H1 (cell line): ENCODE data around the gene P3H2. TPM values are rescaled to one million over a fixed set of nuclear protein-coding genes. Genes with fewer than 3 reads are reported as not detected.

Experiments used
- CEBPB ChIP-seq: IDR thresholded peaks from 2 replicates; pipeline ENCODE4 v1.6.1; 2012; ENCODE audit warnings: low read depth, low read length
- GABPA ChIP-seq: IDR thresholded peaks from 2 replicates; pipeline ENCODE4 v1.6.1; 2011; ENCODE audit warnings: mild to moderate bottlenecking, low read length, moderate library complexity, borderline replicate concordance; ENCODE audit not compliant: insufficient read depth
- KDM1A ChIP-seq: fragments of 200-600, 300-600 bp; sonication (generic); IDR thresholded peaks from 2 replicates; pipeline ENCODE4 v1.7.1; 2016; ENCODE audit warnings: mild to moderate bottlenecking, low read length, borderline replicate concordance
- RAD21 ChIP-seq, 2 experiments: IDR thresholded peaks in 1 of 2; conservative IDR thresholded peaks in 1 of 2; 2 replicates each; pipeline ENCODE4 v1.6.1; 2011; ENCODE audit warnings: low read depth in 2 of 2, low read length in 2 of 2, improper control_type of control experiment in 1 of 2, inconsistent platforms in 1 of 2, mild to moderate bottlenecking in 1 of 2, moderate library complexity in 1 of 2
- SIX5 ChIP-seq: IDR thresholded peaks from 2 replicates; pipeline ENCODE4 v1.6.1; 2011; ENCODE audit warnings: mild to moderate bottlenecking, low read depth, low read length
- SP1 ChIP-seq: IDR thresholded peaks from 2 replicates; pipeline ENCODE4 v1.6.1; 2011; ENCODE audit warnings: low read depth, low read length
- SP4 ChIP-seq: IDR thresholded peaks from 2 replicates; pipeline ENCODE4 v1.6.1; 2012; ENCODE audit warnings: low read length, inconsistent platforms
- polyA plus RNA-seq, 7 experiments: library from polyadenylated mRNA; depleted of rRNA in 3 of 7; stranded (reverse) in 5 of 7; unstranded in 2 of 7; fragments of >200 nt in 5 of 7; fragments of 200-250 nt in 2 of 7; gene quantifications; 1 replicate in 5 of 7; 2 replicates in 1 of 7; 4 replicates in 1 of 7; pipeline versions ENCODE4 v1.2.1 to v1.2.3, GENCODE V29; 2011 to 2013; ENCODE audit warnings: missing spikeins in 2 of 7, mixed read lengths in 2 of 7
- total RNA-seq: library from RNA; stranded (reverse); fragmentation: NEBNext Ultra II Directional; extraction: Animal tissue kit (Norgen Biotek cat#: 25700); gene quantifications from 2 replicates; pipeline ENCODE4 v1.2.1, GENCODE V29; 2021

Gene P3H2
- total and polyA plus RNA-seq, 2 of the 8 experiments (the other 6 are each of a cell fraction or from before 2014, with no cell fraction given): 40.5 to 60.4 TPM

- TF ChIP-seq SIX5 (no peak), CEBPB (no peak), SP1 (no peak), KDM1A (no peak), RAD21 (IDR thresholded peaks at IDR 0.05 in 1 of 2, conservative IDR thresholded peaks at IDR 0.05 in 1 of 2; ENCODE audit: low read depth in 2 of 2, low read length in 2 of 2) (no peak), SP4 (no peak), GABPA (no peak)
Observed at GRCh38 chr3:190000187-190000860, 120.4 kb downstream of the P3H2 start (continued).
